ENCODE data around the gene TAF1. TPM values are rescaled to one million over a fixed set of nuclear protein-coding genes. Genes with fewer than 3 reads are reported as not detected.
"Not testable (repeated sequence)": the region's sequence is repeated elsewhere in the genome, so short reads cannot be mapped to it uniquely, and the experiment has no call there.

The TAF1 gene
- polyA plus RNA-seq, 10 donors, result 16.8 to 35.7 (median 27.2) TPM

DNA sequence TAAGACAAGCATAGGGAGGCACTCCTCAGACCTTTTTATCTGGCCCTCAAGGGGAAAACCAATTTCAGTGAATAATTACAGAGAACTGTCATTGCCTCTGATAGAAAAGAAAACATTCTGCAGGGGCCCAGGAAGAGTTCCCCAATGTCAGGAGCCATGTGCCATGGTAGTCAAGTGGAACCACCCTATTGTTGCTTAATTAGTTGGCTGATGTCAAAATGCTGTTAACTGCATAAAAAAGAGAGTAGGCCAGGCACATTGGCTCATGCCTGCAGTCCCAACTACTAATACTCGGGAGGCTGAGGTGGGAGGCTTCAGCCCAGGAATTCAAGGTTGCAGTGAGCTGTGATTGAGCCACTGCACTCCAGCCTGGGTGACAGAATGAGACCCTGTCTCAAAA, 138.2 kb downstream of the TAF1 start:
- no peak for DNase-seq

GRCh38 chrX:71509289-71509688, 143.1 kb downstream of the TAF1 start:
- DNase-seq, result no peak

GRCh38 chrX:71510161-71510560, 144.0 kb downstream of the TAF1 start:
- no peak for DNase-seq

- not testable (repeated sequence) for DNase-seq
Measured at GRCh38 chrX:71513731-71514130, 147.6 kb downstream of the TAF1 start.

- peak in 1 of 3 donors; percentile 9 for DNase-seq
Measured at GRCh38 chrX:71514367-71515037, 148.3 kb downstream of the TAF1 start.

DNA sequence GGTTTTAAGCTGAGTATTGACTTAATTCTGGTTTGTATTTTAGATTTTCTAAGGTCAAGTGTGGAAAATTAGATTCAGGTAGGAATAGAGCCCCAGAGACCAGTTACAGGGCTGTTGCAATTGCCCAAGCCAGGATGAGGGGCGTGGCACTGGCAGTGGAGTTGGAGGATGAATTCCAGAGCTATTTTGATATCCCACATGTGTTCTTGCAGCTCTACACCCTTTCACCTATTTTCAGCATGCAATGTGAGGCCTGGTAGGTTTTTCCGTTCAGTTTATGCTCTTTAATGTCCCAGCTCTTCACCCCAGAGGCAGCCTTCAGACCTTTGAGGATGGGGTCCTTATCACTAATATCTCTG, 148.9 kb downstream of the TAF1 start:
- no peak for DNase-seq

Other genes with a start within 250 kb of the TAF1 start
- 10 to 100 TPM; 33.2 to 48.9 (median 39.3) TPM for gene MED12, start 247.8 kb upstream of the TAF1 start, polyA plus RNA-seq (ENCODE audit: insufficient read length in 10 of 10)
- 1 to 10 TPM; 2.6 to 4.9 (median 3.4) TPM for gene NLGN3, start 221.5 kb upstream of the TAF1 start, polyA plus RNA-seq (ENCODE audit: insufficient read length in 10 of 10)
- under 1 TPM in 2 of 10 donors, not detected in 8; 0.36 to 0.61 TPM for gene GJB1, start 143.1 kb upstream of the TAF1 start, polyA plus RNA-seq (ENCODE audit: insufficient read length in 10 of 10)
- gene ZMYM3, start 112.2 kb upstream of the TAF1 start, polyA plus RNA-seq (ENCODE audit: insufficient read length in 10 of 10), result 10 to 100 TPM; 17.5 to 25.9 (median 20.3) TPM
- gene NONO, start 82.7 kb upstream of the TAF1 start, polyA plus RNA-seq (ENCODE audit: insufficient read length in 10 of 10), result 100 to 1,000 TPM; 280 to 387 (median 316) TPM
- 100 to 1,000 TPM in 7 of 10 donors, 10 to 100 TPM in 3; 75.0 to 135 (median 115) TPM for gene ITGB1BP2, start 64.6 kb upstream of the TAF1 start, polyA plus RNA-seq (ENCODE audit: insufficient read length in 10 of 10)
- gene OGT, start 166.7 kb downstream of the TAF1 start, polyA plus RNA-seq (ENCODE audit: insufficient read length in 10 of 10), result 100 to 1,000 TPM in 5 of 10 donors, 10 to 100 TPM in 5; 76.1 to 190 (median 110) TPM
- 1 to 10 TPM; 1.2 to 3.6 (median 2.0) TPM for gene GCNA, start 212.1 kb downstream of the TAF1 start, polyA plus RNA-seq (ENCODE audit: insufficient read length in 10 of 10)

Data from muscle of back (tissue), 11 donors.